HG03045 (cell line): ENCODE results near the gene CCL28.
"Not testable (repeated sequence)": the region's sequence is repeated elsewhere in the genome, so short reads cannot be mapped to it uniquely, and the experiment has no call there.

Experiments
- ATAC-seq: cut with Tn5 transposase; IDR thresholded peaks from one replicate; pipeline ENCODE4 v1.9.1; 2021; ENCODE audit warnings: mild to moderate bottlenecking, moderate library complexity; ENCODE audit not compliant: unreplicated experiment

The CCL28 gene

GRCh38 chr5:43412156-43412555 is at the start of gene CCL28:
Gene CCL28 (minus strand): TSS chr5:43412391. CDS start chr5:43412316, 75 bp downstream.
- ATAC-seq: no peak

GRCh38 chr5:43461066-43461465 is 48.9 kb upstream of the CCL28 start:
- ATAC-seq: no peak

- ATAC-seq: no peak
Observed at GRCh38 chr5:43456556-43456955, 44.4 kb upstream of the CCL28 start.

- not testable (repeated sequence) for ATAC-seq
Observed at GRCh38 chr5:43441575-43441974, 29.4 kb upstream of the CCL28 start.

- no peak for ATAC-seq
Observed at GRCh38 chr5:43437062-43437660, 25.0 kb upstream of the CCL28 start.

- no peak for ATAC-seq
Observed at GRCh38 chr5:43433382-43433781, 21.2 kb upstream of the CCL28 start.

GRCh38 chr5:43432486-43433375 is 20.5 kb upstream of the CCL28 start:
- ATAC-seq: no peak

GRCh38 chr5:43429706-43430105 is 17.5 kb upstream of the CCL28 start:
- ATAC-seq: no peak

- ATAC-seq: no peak
Observed at GRCh38 chr5:43429016-43429415, 16.8 kb upstream of the CCL28 start.

- ATAC-seq: no peak
Observed at GRCh38 chr5:43427306-43427705, 15.1 kb upstream of the CCL28 start.

- no peak for ATAC-seq
Observed at GRCh38 chr5:43425983-43426382, 13.8 kb upstream of the CCL28 start.

- not testable (repeated sequence) for ATAC-seq
Observed at GRCh38 chr5:43423086-43423485, 10.9 kb upstream of the CCL28 start.

GRCh38 chr5:43422143-43422542 is 10.0 kb upstream of the CCL28 start:
- no peak for ATAC-seq

- ATAC-seq: no peak
Observed at GRCh38 chr5:43421450-43422133, 9.4 kb upstream of the CCL28 start.

- no peak for ATAC-seq
Observed at GRCh38 chr5:43420241-43420640, 8.1 kb upstream of the CCL28 start.

GRCh38 chr5:43418561-43418960 is 6.4 kb upstream of the CCL28 start:
- no peak for ATAC-seq

- ATAC-seq: no peak
Observed at GRCh38 chr5:43416803-43417394, 4.7 kb upstream of the CCL28 start.

- no peak for ATAC-seq
Observed at GRCh38 chr5:43415935-43416802, 4.0 kb upstream of the CCL28 start.

- no peak for ATAC-seq
Observed at GRCh38 chr5:43413966-43414365, 1.8 kb upstream of the CCL28 start.

- ATAC-seq: no peak
Observed at GRCh38 chr5:43412644-43413043, 453 bp upstream of the CCL28 start.
